Osteocyte (in vitro differentiated cells): ENCODE measurements around the gene IQSEC1. TPM values are rescaled to one million over a fixed set of nuclear protein-coding genes. Genes with fewer than 3 reads are reported as not detected.
A peak's percentile ranks its signal among the peaks of the same experiment; 100 is the strongest.

ENCODE experiments used
- DNase-seq: peaks from one replicate; pipeline ENCODE4 v3.0.0; 2021; ENCODE audit warnings: mixed read lengths; ENCODE audit not compliant: unreplicated experiment; ENCODE audit errors: extremely low spot score
- H3K27ac Mint-ChIP-seq: one replicate; pipeline ENCODE4 v1.8.0; 2021; ENCODE audit warnings: mild to moderate bottlenecking, mixed read lengths; ENCODE audit not compliant: unreplicated experiment
- H3K27me3 Mint-ChIP-seq: one replicate; pipeline ENCODE4 v1.8.0; 2021; ENCODE audit warnings: mixed read lengths; ENCODE audit not compliant: unreplicated experiment
- H3K36me3 Mint-ChIP-seq: one replicate; pipeline ENCODE4 v1.8.0; 2021; ENCODE audit warnings: mixed read lengths; ENCODE audit not compliant: unreplicated experiment
- H3K4me1 Mint-ChIP-seq: one replicate; pipeline ENCODE4 v1.8.0; 2021; ENCODE audit warnings: mixed read lengths; ENCODE audit not compliant: unreplicated experiment
- H3K4me3 Mint-ChIP-seq: one replicate; pipeline ENCODE4 v1.8.0; 2021; ENCODE audit warnings: mild to moderate bottlenecking, moderate library complexity, mixed read lengths; ENCODE audit not compliant: unreplicated experiment
- H3K9me3 Mint-ChIP-seq: one replicate; pipeline ENCODE4 v1.8.0; 2021; ENCODE audit warnings: mixed read lengths; ENCODE audit not compliant: unreplicated experiment
- CTCF ChIP-seq: fragments of 200-600 bp; sonication (generic); IDR thresholded peaks from 2 replicates; pipeline ENCODE4 v1.5.0; 2021; ENCODE audit warnings: antibody characterized with exemption, mild to moderate bottlenecking, moderate library complexity
- total RNA-seq: library from RNA; stranded (reverse); gene quantifications from 2 replicates; pipeline ENCODE4 v1.2.1, GENCODE V29; 2021

The IQSEC1 gene
- total RNA-seq, 1 donor from 2014 or later, result 37.9 TPM

GRCh38 chr3:12986521-12986920, 86.7 kb downstream of the IQSEC1 start:
- peaks cover 9% of the 10 kb centered on the region for H3K4me1 Mint-ChIP-seq
- H3K4me3 Mint-ChIP-seq, result no peak overlapping the region

GRCh38 chr3:12986031-12986430, 87.2 kb downstream of the IQSEC1 start:
- DNase-seq, result no peak
- no peak for TF ChIP-seq CTCF
- H3K27me3 Mint-ChIP-seq, result no peaks in the 10 kb centered on the region
- no peak overlapping the region for H3K4me3 Mint-ChIP-seq
- peaks cover 3% of the 10 kb centered on the region for H3K36me3 Mint-ChIP-seq
- no peak overlapping the region for H3K27ac Mint-ChIP-seq
- no peaks in the 10 kb centered on the region for H3K9me3 Mint-ChIP-seq
- H3K4me1 Mint-ChIP-seq, result peaks cover 8% of the 10 kb centered on the region

More at GRCh38 chr3:12986521-12986920, 86.7 kb downstream of the IQSEC1 start:
- peaks cover 3% of the 10 kb centered on the region for H3K36me3 Mint-ChIP-seq
- no peak for TF ChIP-seq CTCF
- H3K27me3 Mint-ChIP-seq, result no peaks in the 10 kb centered on the region
- no peaks in the 10 kb centered on the region for H3K9me3 Mint-ChIP-seq
- no peak overlapping the region for H3K27ac Mint-ChIP-seq
- no peak for DNase-seq

- H3K27ac Mint-ChIP-seq, result no peak overlapping the region
Measured at GRCh38 chr3:12985148-12985547, 88.1 kb downstream of the IQSEC1 start.

GRCh38 chr3:12984023-12984823, 89.0 kb downstream of the IQSEC1 start:
- Mint-ChIP-seq H3K27ac (no peak overlapping the region), H3K9me3 (no peaks in the 10 kb centered on the region), H3K27me3 (no peaks in the 10 kb centered on the region), H3K36me3 (peaks cover 3% of the 10 kb centered on the region), H3K4me1 (no peaks in the 10 kb centered on the region), H3K4me3 (no peak overlapping the region)
- peak; percentile 88 for TF ChIP-seq CTCF
- DNase-seq, result no peak

More at GRCh38 chr3:12985148-12985547, 88.1 kb downstream of the IQSEC1 start:
- Mint-ChIP-seq H3K27me3 (no peaks in the 10 kb centered on the region), H3K9me3 (no peaks in the 10 kb centered on the region), H3K36me3 (peaks cover 3% of the 10 kb centered on the region), H3K4me3 (no peak overlapping the region), H3K4me1 (no peaks in the 10 kb centered on the region)
- DNase-seq, result no peak
- TF ChIP-seq CTCF, result no peak

GRCh38 chr3:12983319-12983718, 89.9 kb downstream of the IQSEC1 start:
- H3K4me3 Mint-ChIP-seq, result no peak overlapping the region
- TF ChIP-seq CTCF, result no peak
- no peaks in the 10 kb centered on the region for H3K4me1 Mint-ChIP-seq
- no peaks in the 10 kb centered on the region for H3K27me3 Mint-ChIP-seq
- H3K36me3 Mint-ChIP-seq, result peaks cover 3% of the 10 kb centered on the region
- no peak overlapping the region for H3K27ac Mint-ChIP-seq
- H3K9me3 Mint-ChIP-seq, result no peaks in the 10 kb centered on the region
- no peak for DNase-seq
